GM20431 (cell line): Measurements from ENCODE around the gene JUND.

Source experiments
- in situ Hi-C: fragments of 300-500 bp; cut with MseI, MboI; formaldehyde crosslinking; loops from one replicate; pipeline ENCODE4 v1.15.0; 2020; ENCODE audit warnings: low sequenced_read_pairs; ENCODE audit not compliant: unreplicated experiment

JUND gene

DNA sequence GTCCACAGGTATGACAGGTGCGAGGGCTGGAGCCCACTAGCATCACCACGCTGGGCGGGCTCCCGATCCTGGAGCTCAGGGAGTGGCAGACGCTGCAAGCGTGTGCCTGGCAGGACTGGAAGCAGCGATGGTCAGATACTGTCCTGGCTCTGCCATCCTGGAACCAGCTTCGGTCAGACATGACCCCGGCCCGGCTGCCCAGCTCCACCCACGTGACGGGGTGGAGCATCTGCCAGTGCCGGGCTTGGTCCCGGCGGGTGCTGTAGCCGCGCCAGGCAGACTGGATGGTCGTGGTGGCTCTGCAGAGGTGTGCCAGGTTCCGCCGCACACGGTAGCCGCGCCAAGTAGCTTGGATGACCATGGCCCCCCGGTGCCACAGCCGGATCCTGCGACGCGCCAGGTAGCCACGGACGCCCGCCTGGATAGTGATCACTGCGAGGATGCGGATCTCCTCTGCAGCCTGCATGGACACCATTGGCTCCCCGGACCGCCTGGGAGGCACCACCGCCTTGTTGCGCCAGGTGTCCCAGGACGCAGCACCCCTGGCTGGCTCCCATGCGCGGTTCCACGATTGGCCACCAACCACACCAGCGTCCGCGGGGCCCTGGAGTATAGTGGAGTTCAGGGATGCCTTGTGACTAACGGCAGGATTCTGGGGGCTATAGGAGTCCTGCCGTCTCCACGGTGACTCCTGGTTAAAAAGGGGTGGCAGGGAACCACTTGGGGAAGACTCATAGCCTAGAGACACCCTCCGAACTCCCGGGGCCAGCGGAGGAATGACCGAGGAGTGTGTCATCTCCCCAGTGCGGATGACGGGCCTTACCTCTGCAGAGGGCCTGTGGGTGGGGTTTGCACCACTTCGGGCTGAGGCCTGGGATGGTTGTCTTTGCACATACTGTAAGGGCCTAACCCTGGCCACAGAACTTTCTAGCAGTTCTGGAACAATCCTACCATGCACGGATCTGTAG lies 23.6 kb downstream of the JUND start:
- in situ Hi-C loops: no loop called here

DNA sequence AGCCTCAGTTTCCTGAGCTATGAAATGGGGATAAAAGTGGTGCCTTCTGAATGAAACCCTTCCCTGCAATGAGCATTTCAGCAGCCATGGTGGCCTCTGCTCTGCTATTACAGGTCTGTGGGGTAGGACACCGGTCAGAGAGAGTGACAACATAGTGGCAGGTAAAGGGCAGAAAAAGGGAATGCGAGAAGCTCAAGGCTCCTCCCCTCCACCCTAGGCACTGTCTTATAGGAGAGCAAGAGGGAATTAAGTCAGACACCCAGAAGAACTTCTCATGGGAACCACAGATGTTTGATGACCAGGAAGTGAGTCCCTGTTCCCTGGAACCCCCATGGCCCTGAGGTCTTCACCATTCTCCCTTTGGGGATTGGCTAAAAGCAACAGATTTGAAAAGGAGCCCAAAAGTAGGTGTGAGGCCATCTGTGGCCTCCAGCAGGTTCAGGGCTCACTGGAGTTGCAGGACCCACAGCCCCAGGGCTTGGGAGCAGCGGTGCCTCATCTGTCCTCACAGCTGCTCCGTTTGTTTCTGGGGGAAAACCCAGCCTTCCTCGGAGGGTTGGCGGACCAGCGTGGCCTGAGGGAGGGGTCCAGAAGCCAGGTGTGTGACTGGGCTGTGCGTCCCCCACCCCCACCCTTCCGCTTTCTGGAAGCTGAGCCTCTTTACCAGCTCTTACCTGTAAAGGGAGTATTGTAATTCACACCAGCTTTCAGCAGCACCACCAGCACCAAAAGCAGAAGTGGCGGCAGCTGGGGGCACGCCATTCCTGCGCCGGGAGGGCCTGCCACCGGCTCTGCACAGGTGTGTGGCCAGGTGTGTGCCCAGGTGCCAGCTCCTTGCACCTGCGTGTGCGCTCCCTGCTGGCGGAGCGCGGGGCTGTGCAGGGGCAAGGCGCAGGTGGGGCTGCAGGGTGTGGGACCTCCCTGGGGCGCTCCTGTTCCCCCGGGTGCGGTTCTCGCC lies 26.6 kb downstream of the JUND start:
- in situ Hi-C loops: no loop called here

DNA sequence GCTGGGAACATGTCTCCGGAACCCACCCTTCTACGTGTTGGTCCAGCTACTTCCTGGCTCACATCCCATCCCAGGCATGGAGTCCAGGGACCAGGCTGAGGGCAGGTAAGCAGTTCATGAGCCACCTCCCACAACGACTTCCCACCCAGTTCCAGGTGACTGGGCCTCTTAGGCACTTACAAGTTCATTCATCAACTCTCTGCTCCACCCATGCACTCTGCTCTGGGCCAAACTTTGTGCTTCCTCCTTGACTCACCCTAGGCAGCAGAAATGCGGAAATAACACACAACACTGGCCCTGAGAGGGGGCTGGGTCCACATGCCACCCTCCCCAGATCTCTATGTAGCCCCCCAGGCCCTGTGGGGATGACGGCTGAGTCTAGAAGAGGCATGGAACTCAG lies 27.7 kb downstream of the JUND start:
- in situ Hi-C loops: no loop called here

DNA sequence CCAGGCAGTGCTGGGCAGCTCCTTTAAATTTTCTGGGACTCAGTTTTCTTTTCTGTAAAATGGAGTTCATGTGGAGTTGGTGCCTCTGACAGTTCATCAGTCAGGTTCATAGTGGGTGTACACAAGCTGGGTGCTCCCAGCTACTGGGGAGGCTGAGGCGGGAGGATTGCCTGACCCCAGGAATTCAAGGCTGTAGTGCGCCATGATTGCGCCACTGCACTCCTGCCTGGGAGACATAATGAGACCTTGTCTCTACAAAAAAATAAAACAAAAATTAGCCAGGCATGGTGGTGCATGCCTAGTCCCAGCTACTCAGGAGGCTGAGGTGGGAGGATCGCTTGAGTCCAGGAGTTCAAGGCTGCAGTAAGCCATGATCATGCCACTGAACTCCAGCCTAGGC lies 28.3 kb downstream of the JUND start:
- in situ Hi-C loops: no loop called here

DNA sequence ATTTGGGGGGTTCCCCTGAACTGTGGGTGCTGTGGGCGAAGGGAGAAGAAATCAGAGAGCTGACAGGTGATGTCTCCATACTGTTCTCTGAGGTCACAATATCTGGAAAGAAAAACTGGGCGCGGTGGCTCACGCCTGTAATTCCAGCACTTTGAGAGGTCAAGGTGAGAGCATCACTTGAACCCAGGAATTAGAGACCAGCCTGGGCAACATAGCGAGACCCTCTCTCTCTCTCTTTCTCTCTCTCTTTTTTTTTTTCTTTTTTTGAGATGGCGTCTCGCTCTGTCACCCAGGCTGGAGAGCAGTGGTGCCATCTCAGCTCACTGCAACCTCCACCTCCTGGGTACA lies 29.1 kb downstream of the JUND start:
- in situ Hi-C loops: no loop called here

DNA sequence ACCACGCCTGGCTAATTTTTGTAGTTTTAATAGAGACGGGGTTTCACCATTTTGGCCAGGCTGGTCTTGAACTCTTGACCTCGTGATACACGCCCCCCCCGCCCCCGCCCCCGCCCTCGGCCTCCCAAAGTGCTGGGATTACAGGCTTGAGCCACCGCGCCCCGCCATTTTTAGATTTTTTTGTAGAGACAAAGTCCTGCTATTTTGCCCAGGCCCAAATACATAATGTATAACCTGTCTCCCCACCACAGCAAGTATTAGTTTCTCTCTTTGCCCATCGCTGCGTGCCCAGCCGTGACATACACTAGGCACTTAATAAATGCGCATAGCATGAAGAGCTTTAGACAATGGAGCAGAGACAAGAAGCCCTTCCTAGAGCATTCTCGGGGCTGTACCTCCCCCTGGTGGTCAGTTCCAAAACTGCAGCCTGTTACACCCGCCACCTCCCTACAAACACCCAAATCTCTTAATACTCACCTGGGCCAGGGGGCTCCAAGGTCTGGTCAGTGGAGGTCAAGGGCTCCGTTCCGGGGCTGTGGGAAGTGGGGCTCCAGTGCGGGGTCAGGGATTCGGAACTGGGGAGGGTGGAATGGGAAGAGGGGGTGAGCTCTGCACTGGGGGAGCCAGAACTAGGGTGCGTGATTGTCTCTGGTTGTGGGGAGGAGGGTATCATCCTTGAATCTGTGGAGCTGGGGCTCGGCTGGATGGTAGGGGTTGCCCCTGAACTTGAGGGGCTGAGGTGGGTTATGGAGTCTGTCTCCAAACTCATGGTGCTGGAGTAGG lies 29.6 kb downstream of the JUND start:
- in situ Hi-C loops: no loop called here

DNA sequence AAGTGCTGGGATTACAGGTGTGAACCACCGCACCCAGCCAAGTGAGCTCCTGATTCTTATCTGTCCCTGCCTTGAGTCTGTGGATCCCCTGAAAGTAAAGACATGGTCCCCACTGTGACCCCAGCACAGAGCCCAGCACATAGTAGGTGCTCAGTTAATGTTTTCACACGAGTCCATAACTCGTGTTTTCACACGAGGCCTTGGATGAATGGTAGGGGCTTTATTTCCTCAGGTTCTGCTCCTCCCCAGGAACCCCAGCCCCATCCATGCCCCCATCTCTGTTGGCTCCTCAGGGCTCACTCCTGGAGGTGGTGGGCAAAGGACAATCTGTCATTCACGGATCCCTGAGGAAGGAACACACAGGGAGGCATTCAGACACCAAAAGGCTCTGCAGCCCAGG lies 31.6 kb downstream of the JUND start:
- in situ Hi-C loops: no loop called here

DNA sequence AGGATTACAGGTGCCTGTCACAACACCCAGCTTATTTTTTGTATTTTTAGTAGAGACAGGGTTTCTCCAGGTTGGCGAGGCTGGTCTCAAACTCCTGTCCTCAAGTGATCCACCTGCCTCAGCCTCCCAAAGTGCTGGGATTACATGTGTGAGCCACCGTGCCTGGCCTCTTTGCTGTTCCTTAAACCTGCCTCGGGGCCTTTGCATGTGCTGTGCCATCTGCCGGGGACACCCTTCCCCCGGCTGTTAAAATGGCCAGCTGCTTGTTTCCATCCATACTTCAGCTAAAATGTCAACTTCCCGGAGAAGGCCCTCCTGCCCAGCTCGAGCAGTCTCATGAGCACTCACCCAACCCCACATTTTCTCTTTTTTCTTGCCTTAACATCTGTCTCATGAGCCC lies 36.1 kb downstream of the JUND start:
- in situ Hi-C loops: no loop called here

DNA sequence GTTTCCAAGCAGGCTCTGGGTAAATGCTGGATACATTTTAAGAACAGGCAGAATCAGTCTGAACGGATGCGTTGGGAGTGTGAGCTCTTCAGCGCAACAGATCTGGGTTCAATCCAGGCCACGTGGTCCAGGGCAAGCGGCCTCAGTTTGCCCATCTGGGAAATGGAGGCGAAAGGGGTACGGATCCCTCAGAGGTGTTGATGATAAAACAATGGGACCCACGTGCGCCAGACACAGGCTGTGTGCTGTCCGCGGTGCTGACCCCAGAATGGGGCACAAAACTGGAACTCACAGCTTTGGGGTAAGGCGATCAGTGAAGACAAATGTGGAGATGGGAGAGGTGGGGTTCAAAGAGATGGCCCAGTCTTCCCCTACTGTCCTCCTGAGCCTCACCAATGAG lies 42.1 kb downstream of the JUND start:
- in situ Hi-C loops: no loop called here

DNA sequence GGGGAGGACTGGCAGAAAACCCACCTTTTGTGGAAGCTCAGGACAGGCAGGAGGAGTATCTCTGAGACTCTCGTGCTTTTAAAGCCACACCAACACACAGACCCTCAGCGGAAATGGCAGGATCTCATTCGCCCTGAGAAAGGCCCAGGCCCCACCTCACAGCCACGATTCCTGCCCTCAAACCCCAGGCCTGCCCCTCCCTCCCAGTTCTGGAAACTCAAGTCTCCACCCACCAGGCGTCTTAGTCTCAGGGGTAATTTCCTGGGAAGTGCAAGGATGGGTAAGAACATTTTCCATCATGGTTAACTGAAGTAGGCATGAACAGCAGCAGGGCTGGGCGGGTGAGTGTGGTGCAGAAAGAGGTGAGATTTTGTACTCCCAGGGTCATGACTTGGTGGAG lies 47.2 kb downstream of the JUND start:
- in situ Hi-C loops: no loop called here

DNA sequence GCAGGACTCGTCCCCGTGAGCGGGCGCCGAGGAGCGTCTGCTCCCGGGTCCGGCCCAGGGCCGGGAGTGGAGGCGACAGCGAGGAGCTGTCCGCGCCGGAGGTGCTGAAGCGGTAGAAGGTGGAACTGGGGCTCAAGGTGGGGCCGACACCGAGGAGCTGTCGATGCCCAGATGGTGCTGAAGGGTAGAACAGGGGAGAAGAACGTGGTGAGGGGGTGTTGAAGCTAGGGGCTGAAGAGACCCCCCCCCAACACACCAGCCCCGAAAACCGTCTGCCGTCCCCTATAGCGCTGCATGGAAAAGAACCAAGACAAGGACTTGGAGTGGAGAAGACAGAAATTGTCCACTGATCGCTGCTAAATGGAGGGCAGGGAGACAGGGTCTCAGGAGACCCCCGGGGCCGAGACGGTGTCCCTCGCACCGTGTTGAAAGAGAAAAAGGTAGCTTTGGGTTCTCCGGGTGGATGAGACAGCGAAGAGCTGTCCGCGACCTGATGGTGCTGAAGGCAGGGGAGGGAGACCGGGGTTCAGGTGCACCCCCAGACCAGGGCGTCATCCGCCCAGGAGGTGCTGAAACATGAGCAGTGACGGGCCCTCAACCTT lies 48.1 kb downstream of the JUND start:
- in situ Hi-C loops: no loop called here

DNA sequence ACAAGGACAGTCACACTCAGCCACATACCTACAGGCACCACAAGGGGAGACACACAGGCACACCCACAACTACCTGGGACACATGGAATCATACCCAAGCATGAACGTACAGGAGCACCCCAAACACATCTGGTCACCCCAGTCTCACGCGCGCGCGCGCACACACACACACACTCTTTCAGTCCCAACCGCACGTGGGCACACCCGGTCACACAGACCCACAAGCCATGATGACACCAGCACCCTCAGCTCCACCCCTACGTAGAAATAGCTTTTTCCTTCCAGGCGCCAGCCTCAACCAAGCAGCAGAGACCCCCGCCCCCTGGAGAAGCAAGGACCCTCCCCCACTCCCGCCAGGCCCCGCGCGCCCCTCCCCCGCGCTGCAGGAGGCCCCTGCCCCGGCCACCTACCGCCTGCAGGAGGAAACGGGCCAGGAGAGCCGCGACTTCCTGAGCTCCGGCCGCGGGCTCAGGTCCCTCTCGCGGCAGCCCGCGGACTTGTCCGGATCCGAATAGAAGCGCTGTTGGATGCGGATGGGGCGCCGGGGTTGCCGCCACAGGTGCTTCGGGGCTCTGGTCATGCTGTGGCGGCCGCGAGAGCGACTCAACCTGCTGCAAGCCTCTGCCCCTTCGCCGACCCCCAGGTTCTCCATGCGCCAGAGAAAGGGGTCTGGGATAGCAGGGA lies 48.7 kb downstream of the JUND start:
- in situ Hi-C loops: no loop called here

DNA sequence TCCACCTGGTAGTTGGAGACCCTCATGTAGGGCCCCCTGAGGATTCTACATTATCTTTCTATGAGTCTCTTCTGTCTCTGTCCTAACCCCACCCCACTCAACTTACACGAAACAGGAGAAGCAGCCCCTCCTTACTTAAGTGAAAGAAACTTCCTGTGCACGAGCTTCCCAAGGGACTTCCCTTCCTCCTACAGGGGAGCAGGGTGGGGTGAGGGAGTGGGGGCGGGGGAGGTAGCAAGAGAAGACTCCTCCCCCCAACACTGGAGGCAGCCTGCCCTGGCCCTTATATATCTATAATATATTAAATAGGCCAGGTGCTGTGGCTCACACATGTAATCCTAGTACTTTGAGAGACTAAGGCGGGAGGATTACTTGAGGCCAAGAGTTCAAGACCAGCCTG lies 49.6 kb downstream of the JUND start:
- in situ Hi-C loops: no loop called here

DNA sequence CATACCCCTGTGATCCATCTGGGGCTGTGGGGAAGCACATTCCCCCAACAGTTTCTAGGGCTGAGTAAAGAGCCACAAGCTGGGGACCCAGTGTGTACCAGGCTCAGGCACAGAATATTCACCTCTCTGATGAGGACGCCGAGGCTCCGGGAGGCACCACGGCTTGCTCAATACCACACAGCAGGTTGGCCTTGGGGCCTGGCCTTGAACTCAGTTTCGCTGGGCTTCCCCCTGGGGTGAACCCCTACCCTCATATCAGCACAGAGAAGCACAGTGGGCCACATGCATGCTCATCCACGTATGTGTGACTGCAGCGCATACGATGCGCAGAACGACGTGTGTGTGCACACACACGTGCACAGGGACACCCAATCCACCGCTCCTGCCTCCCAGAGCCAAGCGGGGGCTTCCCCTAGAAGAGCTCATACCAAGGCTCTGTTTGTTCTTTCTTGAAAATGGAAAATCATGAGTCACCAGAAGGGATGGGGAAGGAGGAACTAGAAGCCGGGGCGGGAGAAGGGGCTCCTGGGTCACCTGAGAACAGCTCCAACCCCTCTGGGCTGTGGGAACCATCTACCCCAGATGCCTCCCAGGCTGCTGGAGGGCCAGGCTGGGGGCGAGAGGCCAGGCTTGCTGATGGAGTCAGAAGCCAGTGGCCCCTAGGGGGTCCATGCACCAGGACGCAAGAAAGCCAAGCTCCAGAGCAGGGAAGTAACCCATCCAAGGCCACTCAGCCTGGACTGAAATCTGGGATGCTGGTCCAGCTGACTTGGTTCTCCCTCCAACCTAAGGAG lies 50.3 kb downstream of the JUND start:
- in situ Hi-C loops: no loop called here

DNA sequence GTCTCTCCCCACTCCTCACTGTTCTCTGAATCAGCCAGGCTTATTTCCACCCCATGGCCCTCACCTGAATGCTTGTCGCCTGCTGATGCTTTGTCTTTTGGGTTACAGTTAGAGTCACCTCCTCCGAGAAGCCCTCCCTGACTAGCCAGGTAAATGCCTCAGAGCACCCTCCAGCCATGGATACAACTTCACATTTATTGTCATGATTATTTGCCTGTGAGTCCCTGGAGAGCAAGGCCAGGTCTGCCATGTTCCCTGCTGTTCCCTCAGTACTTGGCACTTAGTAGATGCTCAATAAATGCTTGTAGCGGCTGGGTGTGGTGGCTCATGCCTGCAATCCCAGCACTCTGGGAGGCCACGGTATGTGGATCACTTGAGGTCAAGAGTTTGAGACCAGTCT lies 51.5 kb downstream of the JUND start:
- in situ Hi-C loops: no loop called here
